Activated T-cell treated with anti-CD3 and anti-CD28 coated beads, Interleukin-2, amount 50 U/mL, for 4 hours (primary cell): ENCODE data around the gene PSMB10. TPM values are rescaled to one million over a fixed set of nuclear protein-coding genes. Genes with fewer than 3 reads are reported as not detected.
"Not testable (repeated sequence)": the region's sequence is repeated elsewhere in the genome, so short reads cannot be mapped to it uniquely, and the experiment has no call there.

Source experiments
- ATAC-seq, 2 donors: fragments of 200-7000 bp; cut with Tn5 transposase; one replicate each; pipeline ENCODE4 v1.10.0; 2021
- DNase-seq: peaks from one replicate; pipeline ENCODE4 v3.0.0-alpha.2; 2020
- H3K27me3 Mint-ChIP-seq: one replicate; pipeline ENCODE4 v1.8.0; 2021; ENCODE audit warnings: low read depth, mixed read lengths
- H3K36me3 Mint-ChIP-seq: one replicate; pipeline ENCODE4 v1.8.0; 2022; ENCODE audit warnings: mixed read lengths; ENCODE audit not compliant: insufficient read depth
- H3K4me1 Mint-ChIP-seq: one replicate; pipeline ENCODE4 v1.8.0; 2021; ENCODE audit warnings: low read depth, mixed read lengths
- H3K4me3 Mint-ChIP-seq: one replicate; pipeline ENCODE4 v1.8.0; 2021; ENCODE audit warnings: mild to moderate bottlenecking, moderate library complexity, mixed read lengths
- H3K9me3 Mint-ChIP-seq: one replicate; pipeline ENCODE4 v1.8.0; 2021; ENCODE audit warnings: mixed read lengths
- total RNA-seq, 3 donors: library from RNA; stranded (reverse); gene quantifications; one replicate each; pipeline ENCODE4 v1.2.1, GENCODE V29; 2021

PSMB10 gene
- total RNA-seq, 3 donors from 2014 or later: 223 to 262 (median 249) TPM

DNA sequence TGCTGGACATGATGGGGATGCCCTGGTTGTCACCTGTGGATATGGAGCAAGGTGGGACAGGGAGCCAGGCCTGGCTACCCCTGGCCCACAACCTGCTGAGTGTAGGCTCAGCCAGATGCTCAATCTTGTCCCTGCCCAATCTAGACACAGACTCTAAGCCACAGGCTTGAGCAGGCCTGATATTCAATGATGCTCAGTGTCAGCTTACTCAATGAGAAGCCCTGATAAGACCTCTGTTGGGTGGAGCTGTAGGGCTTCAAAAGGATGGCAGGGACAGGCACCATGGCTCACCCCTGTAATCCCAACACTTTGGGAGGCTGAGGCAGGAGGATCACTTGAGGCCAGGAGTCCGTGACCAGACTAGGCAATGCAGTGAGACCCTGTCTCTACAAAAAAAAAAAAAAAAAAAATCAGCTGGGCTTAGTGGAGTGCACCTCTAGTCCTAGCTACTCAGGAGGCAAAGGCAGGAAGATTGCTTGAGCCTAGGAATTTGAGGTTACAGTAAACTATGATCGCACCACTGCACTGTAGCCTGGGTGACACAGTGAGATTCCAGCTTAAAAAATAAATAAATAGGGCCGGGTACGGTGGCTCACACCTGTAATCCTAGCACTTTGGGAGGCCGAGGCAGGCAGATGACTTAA, 3.9 kb upstream of the PSMB10 start:
- Mint-ChIP-seq H3K4me1 (peaks cover 30% of the 10 kb centered on the region), H3K36me3 (peaks cover 6% of the 10 kb centered on the region), H3K9me3 (no peaks in the 10 kb centered on the region), H3K4me3 (no peak overlapping the region), H3K27me3 (no peaks in the 10 kb centered on the region)
- no peak for ATAC-seq
- DNase-seq: no peak

DNA sequence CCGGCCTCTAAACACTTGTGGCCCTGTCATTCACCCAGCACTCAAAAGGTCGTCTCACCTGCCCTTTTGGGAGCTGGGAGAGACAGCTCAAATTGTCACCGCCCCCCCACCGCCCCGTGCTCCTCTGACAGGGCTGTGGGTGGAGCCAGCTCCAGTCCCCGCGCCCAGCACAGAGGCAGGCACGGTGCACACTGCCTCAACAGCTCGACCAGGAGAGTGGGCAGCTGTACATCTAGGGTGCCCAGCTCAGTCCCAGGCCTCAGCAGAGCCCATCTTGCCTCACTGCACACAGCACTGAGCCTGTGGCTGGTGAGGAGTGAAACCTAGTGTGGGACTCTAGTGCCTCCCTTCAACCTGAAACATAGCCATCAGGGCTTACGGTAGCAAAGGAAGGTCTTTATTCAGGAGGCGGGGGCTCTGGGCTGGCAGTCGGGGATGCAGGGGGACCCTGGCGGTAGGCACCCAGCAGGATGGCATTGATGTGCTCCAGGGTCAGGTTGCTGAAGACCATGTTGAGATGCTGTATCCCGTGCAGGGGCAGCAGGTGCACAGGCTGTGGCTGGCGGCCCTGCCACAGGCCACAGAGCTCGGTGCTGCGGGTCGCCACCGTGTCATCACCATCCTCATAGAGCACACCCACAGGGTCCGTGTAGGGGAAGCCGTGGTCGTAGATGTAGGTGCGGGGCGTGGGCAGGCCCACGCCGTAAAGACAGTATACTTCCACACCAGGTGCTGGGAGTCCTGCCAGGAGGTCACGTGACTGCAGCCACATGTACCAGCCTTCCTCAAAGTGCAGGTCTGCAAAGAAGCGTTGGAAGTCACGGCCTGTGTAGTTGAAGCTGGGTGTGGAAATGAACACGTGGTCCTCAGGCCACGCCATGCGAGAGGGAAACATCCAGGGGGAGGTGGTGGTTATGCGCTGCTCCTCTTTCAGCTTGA, 3.1 kb upstream of the PSMB10 start:
- H3K9me3 Mint-ChIP-seq: no peaks in the 10 kb centered on the region
- no peak overlapping the region for H3K4me3 Mint-ChIP-seq
- H3K4me1 Mint-ChIP-seq: peaks cover 38% of the 10 kb centered on the region
- peak; percentile 42 for DNase-seq
- H3K36me3 Mint-ChIP-seq: peaks cover 11% of the 10 kb centered on the region
- ATAC-seq: no peak
- no peaks in the 10 kb centered on the region for H3K27me3 Mint-ChIP-seq

DNA sequence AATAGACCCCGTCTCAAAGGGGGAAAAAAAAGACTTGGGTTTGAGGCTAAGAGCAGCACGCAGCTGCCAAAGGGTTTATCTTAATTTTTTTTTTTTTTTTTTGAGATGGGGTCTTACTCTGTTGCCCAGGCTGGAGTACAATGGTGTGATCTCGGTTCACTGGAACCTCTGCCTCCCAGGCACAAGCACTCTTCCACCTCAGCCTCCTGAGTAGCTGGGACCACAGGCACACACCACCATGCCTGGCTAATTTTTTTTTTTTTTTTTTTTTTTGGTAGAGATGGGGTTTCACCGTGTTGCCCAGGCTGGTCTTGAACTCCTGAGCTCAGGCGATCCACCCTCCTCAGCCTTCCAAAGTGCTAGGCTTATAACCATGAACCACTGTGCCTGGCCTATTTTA, 1.1 kb upstream of the PSMB10 start:
- ATAC-seq, DNase-seq, H3K4me3 Mint-ChIP-seq, H3K9me3 Mint-ChIP-seq, H3K27me3 Mint-ChIP-seq: not testable (repeated sequence)
- Mint-ChIP-seq H3K36me3 (peaks cover 19% of the 10 kb centered on the region), H3K4me1 (peaks cover 43% of the 10 kb centered on the region)

DNA sequence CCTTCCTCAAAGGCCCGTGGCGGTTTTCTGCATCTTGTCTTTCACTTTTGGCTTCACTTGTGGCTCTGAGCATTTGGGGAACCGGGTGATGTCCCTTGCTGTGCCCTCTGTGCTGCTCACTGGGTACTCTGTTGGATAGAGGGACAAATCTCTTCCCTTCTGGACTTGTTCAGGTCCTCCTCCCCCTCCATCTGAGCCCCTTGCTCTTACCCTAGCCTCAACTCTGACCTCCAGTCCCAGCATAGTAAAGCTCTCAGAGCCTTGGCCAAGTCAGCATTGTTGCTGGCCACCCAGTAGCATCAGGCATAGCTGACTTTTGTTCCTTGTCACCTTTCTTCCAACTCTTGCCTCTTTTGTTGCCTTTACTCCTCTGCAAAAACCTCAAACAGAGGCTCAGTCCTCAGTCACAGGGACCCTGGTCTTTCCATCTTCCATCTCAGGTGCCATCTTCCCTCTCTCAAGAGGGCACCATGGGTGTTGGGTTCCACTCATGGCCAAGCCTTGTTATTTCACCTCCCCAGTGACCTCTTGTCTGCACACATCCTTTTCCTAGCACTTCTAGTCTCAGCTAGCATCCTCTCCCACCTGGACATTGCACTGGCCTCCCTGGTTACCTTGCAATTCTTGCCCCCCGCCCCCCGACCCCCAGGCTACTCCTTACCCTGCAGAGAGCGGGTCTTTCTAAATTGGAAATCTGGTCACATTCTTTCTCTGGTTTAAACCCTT, 393 bp upstream of the PSMB10 start:
- Mint-ChIP-seq H3K9me3 (no peaks in the 10 kb centered on the region), H3K36me3 (peaks cover 17% of the 10 kb centered on the region), H3K27me3 (no peaks in the 10 kb centered on the region), H3K4me3 (peak overlapping the region; percentile 99), H3K4me1 (peaks cover 41% of the 10 kb centered on the region)
- DNase-seq (peak; percentile 66), ATAC-seq (peak; percentile 63 to 64)

DNA sequence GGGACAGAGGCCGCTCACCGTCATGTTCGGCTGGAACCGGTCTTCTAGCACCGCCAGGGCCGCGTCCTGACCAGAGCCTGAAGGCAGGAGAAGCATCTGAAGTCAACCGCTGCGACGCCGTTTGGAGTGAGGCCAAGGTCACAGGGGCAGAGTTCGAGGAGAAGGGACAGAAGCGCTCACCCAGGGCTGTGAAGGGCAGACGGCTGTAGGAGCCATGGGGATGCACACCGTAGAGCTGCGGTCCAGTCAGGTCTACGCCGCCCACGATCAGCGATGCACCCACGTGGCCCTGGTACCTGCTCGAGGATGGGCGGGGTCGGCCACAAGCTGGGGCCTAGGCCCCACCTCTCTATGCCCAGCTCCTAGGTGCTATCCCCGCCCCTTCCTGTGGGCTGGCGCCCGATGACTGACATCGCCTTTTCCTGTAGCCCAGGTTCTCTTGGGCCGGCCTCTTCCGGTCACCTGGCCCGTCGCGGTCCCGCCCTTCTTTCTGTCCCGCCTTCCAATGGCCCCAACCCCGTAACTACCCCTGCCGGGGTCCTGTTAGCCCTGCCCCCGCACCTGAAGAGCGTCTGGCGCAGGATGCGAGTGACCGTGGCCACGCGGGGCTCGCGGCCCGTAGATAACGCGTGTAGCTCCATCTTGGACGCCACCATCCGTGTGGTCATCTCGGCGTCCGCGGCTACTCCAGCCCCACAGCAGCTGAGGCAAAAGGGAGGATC, 1.1 kb downstream of the PSMB10 start:
- H3K36me3 Mint-ChIP-seq: peaks cover 17% of the 10 kb centered on the region
- H3K27me3 Mint-ChIP-seq: no peaks in the 10 kb centered on the region
- H3K9me3 Mint-ChIP-seq: no peaks in the 10 kb centered on the region
- peak overlapping the region; percentile 99 for H3K4me3 Mint-ChIP-seq
- DNase-seq (peak; percentile 93), ATAC-seq (peak; percentile 91 to 92)
- H3K4me1 Mint-ChIP-seq: peaks cover 32% of the 10 kb centered on the region

DNA sequence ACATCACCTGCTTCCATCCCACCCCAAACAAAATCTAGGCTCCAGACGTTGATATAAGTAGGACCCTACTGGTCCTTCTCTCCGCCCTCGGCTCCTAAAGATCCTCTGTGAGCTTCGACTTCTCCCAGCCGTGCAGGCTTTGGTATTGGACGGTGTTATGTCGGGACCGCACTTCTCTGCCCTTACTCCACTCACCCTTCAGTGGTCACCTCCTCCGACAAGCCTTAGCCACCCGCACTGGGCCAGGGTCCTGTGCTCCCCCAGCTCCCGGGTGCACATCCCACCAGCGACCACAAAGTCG, 1.6 kb downstream of the PSMB10 start:
- Mint-ChIP-seq H3K9me3 (no peaks in the 10 kb centered on the region), H3K27me3 (no peaks in the 10 kb centered on the region), H3K4me1 (peaks cover 27% of the 10 kb centered on the region), H3K4me3 (peak overlapping the region; percentile 99), H3K36me3 (peaks cover 17% of the 10 kb centered on the region)
- ATAC-seq: no peak
- DNase-seq: no peak

DNA sequence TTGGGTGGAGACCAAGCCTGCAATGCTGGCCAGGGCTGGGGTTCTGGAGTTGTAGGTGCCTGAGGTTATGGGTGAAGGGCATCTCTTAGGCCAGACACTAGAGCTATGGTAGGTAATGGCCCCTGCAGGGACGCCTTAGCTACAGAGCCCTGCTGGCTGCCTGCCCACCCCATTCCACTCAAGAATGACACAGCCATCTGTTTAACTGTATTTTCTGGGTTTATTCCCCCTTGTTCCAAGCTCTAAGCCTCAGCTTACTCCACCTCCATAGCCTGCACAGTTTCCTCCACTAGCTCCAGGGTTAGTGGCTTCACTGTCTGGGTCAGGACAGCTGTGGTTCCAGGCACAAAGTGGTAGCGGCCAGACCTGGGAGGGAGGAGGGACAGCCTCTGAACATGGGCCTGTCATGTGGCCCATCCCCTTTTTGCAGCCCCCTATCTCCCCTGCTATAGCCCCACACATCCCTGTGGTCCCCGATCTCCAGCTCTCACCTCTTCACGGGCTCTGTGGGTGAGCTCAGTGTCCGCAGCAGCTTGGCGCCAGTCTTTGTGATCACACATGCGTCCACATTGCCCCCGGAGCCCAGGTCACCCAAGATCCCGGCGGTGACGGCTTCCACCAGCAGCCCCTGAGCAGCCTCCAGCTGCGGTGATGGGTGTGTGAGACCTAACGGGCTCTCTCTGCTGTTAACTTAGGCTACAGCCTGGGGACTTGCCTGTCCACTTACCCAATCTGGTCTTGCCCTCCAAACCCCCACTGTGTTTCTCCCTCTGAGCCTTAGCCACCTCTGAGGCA, 2.1 kb downstream of the PSMB10 start:
- DNase-seq: no peak
- no peaks in the 10 kb centered on the region for H3K9me3 Mint-ChIP-seq
- peaks cover 17% of the 10 kb centered on the region for H3K36me3 Mint-ChIP-seq
- ATAC-seq: no peak
- no peaks in the 10 kb centered on the region for H3K27me3 Mint-ChIP-seq
- peaks cover 21% of the 10 kb centered on the region for H3K4me1 Mint-ChIP-seq
- H3K4me3 Mint-ChIP-seq: peak overlapping the region; percentile 99

DNA sequence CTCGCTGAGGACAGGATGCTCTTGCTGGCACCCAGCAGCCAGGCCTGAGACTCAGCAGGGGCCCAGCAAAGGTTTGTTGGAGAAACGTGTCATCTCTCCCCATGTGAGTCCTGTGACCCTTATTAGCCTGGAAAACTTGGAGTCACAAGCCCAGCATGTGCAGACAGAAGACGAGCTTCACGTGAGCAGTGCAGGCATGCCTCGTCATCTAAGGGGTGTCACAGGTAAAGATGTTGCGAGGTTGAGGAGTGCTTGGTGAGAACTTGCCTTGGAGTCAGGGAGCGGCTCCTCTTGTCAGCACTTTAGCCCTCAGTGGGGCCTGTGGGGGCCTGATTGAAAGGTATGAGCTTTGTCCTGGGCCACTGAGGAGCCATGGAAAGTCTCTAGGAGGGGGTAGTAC, 2.8 kb downstream of the PSMB10 start:
- Mint-ChIP-seq H3K36me3 (peaks cover 17% of the 10 kb centered on the region), H3K4me3 (peak overlapping the region; percentile 39)

DNA sequence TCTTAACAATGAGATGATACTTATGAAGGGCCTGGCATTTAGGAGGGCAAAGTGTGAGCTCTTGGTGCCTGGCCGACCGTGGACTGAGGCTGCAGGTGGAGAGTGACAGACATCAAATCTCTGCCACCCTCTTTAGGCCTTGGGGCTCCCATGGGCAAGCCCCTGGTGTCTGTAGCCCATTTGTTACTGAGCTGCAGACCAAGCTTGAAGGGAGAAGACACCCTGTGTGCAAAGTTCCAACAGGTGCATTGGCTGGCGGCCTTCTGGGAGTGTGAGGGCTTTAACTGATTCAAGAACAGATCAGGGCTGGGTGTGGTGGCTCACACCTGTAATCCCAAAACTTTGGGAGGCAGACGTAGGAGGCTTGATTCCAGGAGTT, 4.2 kb downstream of the PSMB10 start:
- Mint-ChIP-seq H3K27me3 (no peaks in the 10 kb centered on the region), H3K36me3 (peaks cover 17% of the 10 kb centered on the region), H3K9me3 (no peaks in the 10 kb centered on the region), H3K4me1 (peaks cover 22% of the 10 kb centered on the region), H3K4me3 (no peak overlapping the region)
- no peak for ATAC-seq
- DNase-seq: no peak

More for the DNA sequence above, 2.8 kb downstream of the PSMB10 start:
- DNase-seq: no peak
- H3K27me3 Mint-ChIP-seq: no peaks in the 10 kb centered on the region
- no peaks in the 10 kb centered on the region for H3K9me3 Mint-ChIP-seq
- H3K4me1 Mint-ChIP-seq: peaks cover 20% of the 10 kb centered on the region
- ATAC-seq: no peak

DNA sequence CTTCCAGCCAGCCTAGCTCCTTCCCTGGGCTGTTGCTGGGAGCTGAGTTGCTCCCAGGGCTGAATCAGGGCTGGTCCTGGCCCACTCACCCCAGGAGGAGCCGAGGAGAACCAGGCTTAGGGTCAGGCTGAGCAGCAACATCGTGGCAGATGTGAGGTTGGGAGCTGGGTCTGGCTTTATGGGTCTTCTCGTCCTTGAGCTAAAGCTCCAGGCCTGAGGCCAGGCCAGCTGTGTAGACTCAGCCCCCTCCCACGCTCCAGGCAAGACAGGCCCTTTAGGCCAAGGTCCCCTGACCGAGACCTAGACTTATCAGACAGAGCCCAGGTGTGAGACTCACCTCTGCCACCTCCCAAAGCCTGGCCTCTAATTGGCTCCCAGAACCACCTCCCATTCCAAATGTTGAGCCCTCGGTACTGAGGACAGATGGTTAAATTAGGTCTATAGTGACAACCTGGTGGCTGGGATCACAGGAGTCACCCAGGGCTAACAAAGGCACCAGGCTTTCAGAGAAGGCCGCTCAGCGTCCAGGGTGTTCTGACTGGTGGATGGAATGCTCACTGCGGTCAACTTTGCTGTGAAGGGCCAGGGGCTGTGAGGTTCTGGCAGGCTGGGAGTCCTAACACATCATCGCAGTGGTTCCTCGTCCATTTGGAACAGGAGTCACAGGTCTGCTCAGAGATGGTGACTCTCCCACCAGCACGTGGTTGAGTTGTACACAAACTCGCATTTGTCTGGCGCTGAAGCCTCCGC, 4.8 kb downstream of the PSMB10 start, which contains the start of gene CTRL:
CTRL (minus strand) TSS at position 151 of the 750 bp plus-strand sequence; CDS start at position 141, 10 bp downstream.
- no peak for DNase-seq
- H3K9me3 Mint-ChIP-seq: no peaks in the 10 kb centered on the region
- H3K4me1 Mint-ChIP-seq: peaks cover 16% of the 10 kb centered on the region
- H3K27me3 Mint-ChIP-seq: no peaks in the 10 kb centered on the region
- H3K4me3 Mint-ChIP-seq: no peak within 1 kb of the TSS
- peaks cover 17% of the 10 kb centered on the region for H3K36me3 Mint-ChIP-seq
- no peak for ATAC-seq

DNA sequence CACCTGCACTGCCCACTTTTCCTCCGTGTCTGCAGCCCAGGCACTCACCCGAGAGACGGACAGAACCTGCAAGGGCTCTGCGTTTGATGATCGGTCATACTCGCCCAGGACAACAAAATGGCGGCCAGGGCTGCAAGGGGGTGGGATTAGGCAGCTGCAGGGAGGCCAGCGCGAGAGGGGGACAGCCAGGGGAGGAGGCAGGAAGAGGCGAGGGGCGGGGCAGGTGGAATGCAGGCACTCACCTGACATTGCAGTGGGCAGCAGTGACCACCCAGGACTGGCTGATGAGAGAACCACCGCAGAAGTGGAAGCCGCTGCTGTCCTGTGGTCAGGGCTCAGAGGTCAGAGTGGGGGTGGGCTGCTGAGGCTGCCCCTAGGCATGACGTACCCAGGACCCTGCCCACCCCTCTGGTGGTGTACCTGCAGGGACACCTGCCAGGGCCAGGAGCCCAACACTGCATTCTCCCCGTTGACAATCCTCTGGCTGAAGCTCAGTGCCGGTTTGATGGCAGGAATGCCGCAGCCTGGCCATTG, 5.9 kb downstream of the PSMB10 start:
- H3K4me1 Mint-ChIP-seq: peaks cover 16% of the 10 kb centered on the region
- DNase-seq (no peak), ATAC-seq (no peak)
- peaks cover 15% of the 10 kb centered on the region for H3K36me3 Mint-ChIP-seq
- H3K4me3 Mint-ChIP-seq: no peak overlapping the region
- H3K9me3 Mint-ChIP-seq: no peaks in the 10 kb centered on the region
- H3K27me3 Mint-ChIP-seq: no peaks in the 10 kb centered on the region

DNA sequence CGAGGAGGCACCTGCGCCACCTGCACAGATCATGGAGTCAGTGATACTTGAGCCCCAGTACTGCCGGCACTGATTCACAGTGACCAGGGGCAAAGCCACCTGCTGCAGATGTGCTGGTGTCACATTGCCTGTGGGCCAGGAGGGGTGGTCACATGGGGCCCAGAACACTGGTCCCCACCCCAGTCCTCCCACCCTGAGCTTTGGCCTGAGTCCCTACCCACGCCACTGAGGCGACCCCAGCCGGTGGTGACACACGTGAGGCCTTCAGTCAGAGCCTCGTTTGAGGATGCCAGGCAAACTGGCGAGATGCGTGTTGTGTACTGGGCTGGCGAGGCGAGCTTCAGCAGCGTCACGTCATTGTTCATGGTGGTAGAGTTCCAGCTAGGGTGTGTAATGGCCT, 6.5 kb downstream of the PSMB10 start:
- Mint-ChIP-seq H3K9me3 (no peaks in the 10 kb centered on the region), H3K36me3 (peaks cover 9% of the 10 kb centered on the region), H3K4me1 (peaks cover 14% of the 10 kb centered on the region), H3K27me3 (no peaks in the 10 kb centered on the region), H3K4me3 (no peak overlapping the region)
- no peak for ATAC-seq
- DNase-seq: no peak
